SJSA1 (cell line): ENCODE data around the gene HS3ST3A1. TPM values are rescaled to one million over a fixed set of nuclear protein-coding genes. Genes with fewer than 3 reads are reported as not detected.
"Not testable (repeated sequence)": the region's sequence is repeated elsewhere in the genome, so short reads cannot be mapped to it uniquely, and the experiment has no call there.

Source experiments
- DNase-seq, 2 experiments: peaks; one replicate each; pipeline ENCODE4 v3.0.0-alpha.2; 2015 to 2020; ENCODE audit warnings: low spot score in 2 of 2, low read depth in 1 of 2
- H3K27ac ChIP-seq: fragments of 250-450 bp; sonication (Bioruptor Pico); 2 replicates; pipeline ENCODE4 v1.5.1; 2020; ENCODE audit warnings: mild to moderate bottlenecking, moderate library complexity
- H3K27me3 ChIP-seq: fragments of 250-450 bp; sonication (Bioruptor Pico); replicated peaks from 2 replicates; pipeline ENCODE4 v1.5.1; 2020; ENCODE audit warnings: mild to moderate bottlenecking, moderate library complexity
- H3K36me3 ChIP-seq: fragments of 250-450 bp; sonication (Bioruptor Pico); 2 replicates; pipeline ENCODE4 v1.5.1; 2020; ENCODE audit warnings: mild to moderate bottlenecking
- H3K4me1 ChIP-seq: fragments of 250-450 bp; sonication (Bioruptor Pico); replicated peaks from 2 replicates; pipeline ENCODE4 v1.6.1; 2021; ENCODE audit warnings: mild to moderate bottlenecking
- H3K4me3 ChIP-seq: fragments of 250-450 bp; sonication (Bioruptor Pico); 2 replicates; pipeline ENCODE4 v1.5.1; 2020; ENCODE audit warnings: mild to moderate bottlenecking
- H3K9me3 ChIP-seq: fragments of 250-450 bp; sonication (Bioruptor Pico); replicated peaks from 2 replicates; pipeline ENCODE4 v1.5.1; 2020; ENCODE audit warnings: mild to moderate bottlenecking
- total RNA-seq: library from RNA; depleted of rRNA; stranded (reverse); fragments of >200 nt; shearing (Covaris generic); gene quantifications from 2 replicates; pipeline ENCODE4 v1.2.3, GENCODE V29; 2014

Gene HS3ST3A1
- total RNA-seq, 1 experiment from 2014 or later: 16.8 TPM

DNA sequence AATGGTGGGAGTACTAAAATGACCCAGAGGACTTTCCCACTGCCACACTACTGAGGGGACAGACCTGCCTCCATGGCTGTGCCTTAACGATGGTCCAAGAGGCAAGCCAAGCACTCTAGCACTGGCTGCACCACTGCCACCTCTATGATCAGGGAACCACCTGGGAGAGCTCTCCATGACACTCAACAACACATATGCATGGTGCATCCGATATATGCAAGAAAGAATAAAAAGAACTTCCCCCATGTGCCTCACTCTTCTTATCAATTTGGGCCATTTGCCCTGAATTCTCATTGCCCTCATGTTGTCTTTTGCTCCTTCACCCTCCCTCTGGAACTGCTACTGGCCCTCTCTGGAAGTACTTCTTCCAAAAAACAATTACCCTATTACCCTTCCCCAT, 99.5 kb downstream of the HS3ST3A1 start:
- Histone ChIP-seq H3K4me1 (peaks cover 8% of the 10 kb centered on the region), H3K27ac (no peak overlapping the region), H3K27me3 (no peaks in the 10 kb centered on the region), H3K36me3 (no peaks in the 10 kb centered on the region), H3K9me3 (no peaks in the 10 kb centered on the region), H3K4me3 (no peak overlapping the region)
- no peak for DNase-seq

DNA sequence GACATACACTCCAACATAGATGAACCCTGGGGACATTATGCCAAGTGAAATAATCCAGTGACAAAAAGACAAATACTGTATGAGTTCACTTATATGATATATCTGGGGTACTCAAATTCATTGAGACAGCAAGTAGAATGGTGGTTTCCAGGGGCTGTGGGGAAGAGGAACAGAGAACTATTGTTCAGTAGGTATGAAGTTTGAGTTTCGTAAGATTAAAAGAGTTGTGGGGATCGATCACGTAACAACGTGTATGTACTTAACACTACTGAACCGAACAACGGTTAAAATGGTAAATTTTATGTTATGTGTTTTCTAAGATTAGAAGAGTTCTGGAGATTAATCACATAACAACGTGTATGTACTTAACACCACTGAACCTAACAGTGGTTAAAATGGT, 100.8 kb downstream of the HS3ST3A1 start:
- Histone ChIP-seq H3K4me3 (no peak overlapping the region), H3K27ac (no peak overlapping the region), H3K36me3 (no peaks in the 10 kb centered on the region), H3K4me1 (peaks cover 8% of the 10 kb centered on the region), H3K27me3 (no peaks in the 10 kb centered on the region), H3K9me3 (no peaks in the 10 kb centered on the region)
- DNase-seq: no peak

DNA sequence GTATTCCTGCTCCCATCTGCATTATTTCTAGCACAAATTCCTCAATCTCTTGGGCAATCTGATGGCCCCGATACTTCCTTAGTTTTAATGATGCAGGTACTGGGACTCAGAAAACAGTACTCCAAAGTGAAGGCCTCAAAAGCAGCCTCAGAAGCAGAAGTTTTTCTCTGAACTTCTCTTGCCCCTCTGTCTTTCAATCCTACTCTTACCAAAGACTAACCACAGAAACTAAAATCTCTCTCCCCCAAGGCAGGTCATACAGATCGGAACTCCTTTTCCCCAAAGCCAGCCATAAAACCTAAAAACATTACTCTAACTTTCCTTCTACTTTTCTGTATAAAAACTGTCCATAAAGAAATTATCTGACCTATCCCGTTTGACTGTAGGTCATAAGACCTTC, 103.5 kb downstream of the HS3ST3A1 start:
- peaks cover under 1% of the 10 kb centered on the region for H3K4me1 ChIP-seq
- no peaks in the 10 kb centered on the region for H3K27me3 ChIP-seq
- no peak overlapping the region for H3K4me3 ChIP-seq
- no peak overlapping the region for H3K27ac ChIP-seq
- no peaks in the 10 kb centered on the region for H3K36me3 ChIP-seq
- H3K9me3 ChIP-seq: no peaks in the 10 kb centered on the region
- DNase-seq: no peak

- not testable (repeated sequence) for H3K4me3 ChIP-seq, H3K27me3 ChIP-seq, H3K4me1 ChIP-seq, H3K9me3 ChIP-seq, DNase-seq, H3K36me3 ChIP-seq, H3K27ac ChIP-seq
Measured at GRCh38 chr17:13496553-13497056, 105.1 kb downstream of the HS3ST3A1 start.

DNA sequence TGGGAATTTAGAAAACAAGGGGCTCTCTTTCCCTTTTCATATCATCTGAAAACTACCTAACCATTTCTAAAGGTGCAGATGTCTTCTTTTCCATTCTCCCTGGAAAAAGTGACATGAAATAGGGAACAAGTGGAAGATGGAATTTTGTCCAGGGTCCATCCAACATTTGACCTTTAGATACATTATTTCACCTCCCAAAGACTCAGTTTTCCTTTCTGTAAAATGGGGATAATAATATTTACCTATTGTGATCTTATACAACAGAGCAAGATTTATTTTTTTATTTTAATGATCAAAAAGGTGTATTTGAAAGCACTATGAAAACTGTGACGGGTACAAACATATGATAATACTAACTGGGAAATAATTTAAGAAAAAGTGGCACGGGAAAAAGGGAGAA, 106.3 kb downstream of the HS3ST3A1 start:
- Histone ChIP-seq H3K9me3 (no peaks in the 10 kb centered on the region), H3K27me3 (no peaks in the 10 kb centered on the region), H3K4me1 (peaks cover 10% of the 10 kb centered on the region), H3K36me3 (no peaks in the 10 kb centered on the region), H3K27ac (no peak overlapping the region), H3K4me3 (no peak overlapping the region)
- no peak for DNase-seq

GRCh38 chr17:13492737-13493122, 109.0 kb downstream of the HS3ST3A1 start:
- H3K4me1 ChIP-seq: peaks cover 11% of the 10 kb centered on the region
- H3K4me3 ChIP-seq: no peak overlapping the region
- H3K27ac ChIP-seq: no peak overlapping the region
- DNase-seq: no peak
- no peaks in the 10 kb centered on the region for H3K36me3 ChIP-seq
- H3K27me3 ChIP-seq: no peaks in the 10 kb centered on the region
- no peaks in the 10 kb centered on the region for H3K9me3 ChIP-seq

GRCh38 chr17:13491916-13492736, 109.6 kb downstream of the HS3ST3A1 start:
- H3K4me1 ChIP-seq: peaks cover 11% of the 10 kb centered on the region
- no peak for DNase-seq
- no peaks in the 10 kb centered on the region for H3K36me3 ChIP-seq
- H3K27ac ChIP-seq: no peak overlapping the region
- H3K4me3 ChIP-seq: no peak overlapping the region
- H3K9me3 ChIP-seq: no peaks in the 10 kb centered on the region
- no peaks in the 10 kb centered on the region for H3K27me3 ChIP-seq

DNA sequence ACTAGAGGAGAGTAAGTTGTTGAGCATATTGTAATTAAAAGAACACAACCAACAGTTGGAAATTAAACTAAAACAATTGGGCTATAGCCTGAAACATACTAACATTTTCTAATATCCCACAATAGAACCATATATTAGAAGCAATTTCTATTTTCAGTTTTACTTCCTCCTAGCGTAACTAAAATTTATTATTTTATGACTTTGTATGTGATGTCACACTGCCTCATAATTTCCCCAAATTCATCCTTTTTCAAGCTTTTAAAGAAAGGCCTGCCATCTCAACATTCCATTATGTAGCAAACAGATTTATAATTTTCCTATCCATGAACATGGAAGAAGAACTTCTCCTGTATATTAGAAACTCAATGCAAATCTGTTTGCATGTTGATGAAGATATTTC, 110.2 kb downstream of the HS3ST3A1 start:
- no peaks in the 10 kb centered on the region for H3K36me3 ChIP-seq
- H3K4me1 ChIP-seq: peaks cover 11% of the 10 kb centered on the region
- no peak overlapping the region for H3K27ac ChIP-seq
- no peak overlapping the region for H3K4me3 ChIP-seq
- DNase-seq: no peak
- no peaks in the 10 kb centered on the region for H3K27me3 ChIP-seq
- H3K9me3 ChIP-seq: no peaks in the 10 kb centered on the region

DNA sequence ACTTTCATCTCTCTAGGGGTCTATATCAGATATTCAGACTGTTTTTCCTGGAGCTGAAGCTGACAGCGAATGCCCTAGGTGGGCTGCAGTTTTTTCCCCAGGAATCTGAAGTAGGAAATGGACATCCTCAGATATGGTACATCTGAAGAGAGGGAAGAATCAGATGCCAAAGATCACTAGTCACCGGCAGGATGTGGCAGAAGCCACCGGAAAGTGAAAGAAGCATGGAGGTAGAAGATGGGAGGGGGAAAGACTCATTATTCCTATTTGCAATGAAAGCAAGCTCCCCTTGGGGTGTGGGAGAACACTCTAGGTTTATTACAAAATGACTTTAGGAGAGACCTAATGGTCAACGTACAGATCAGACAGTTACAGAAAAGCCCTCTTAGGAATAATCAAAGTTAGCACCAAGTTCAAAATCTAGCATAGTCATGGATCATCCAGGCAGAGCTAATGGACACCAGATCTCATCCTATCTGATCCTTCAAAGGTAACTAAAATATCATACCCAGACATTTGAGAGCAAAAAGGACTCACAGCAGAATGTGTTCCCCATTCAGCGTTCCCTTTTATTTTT, 110.7 kb downstream of the HS3ST3A1 start:
- Histone ChIP-seq H3K27me3 (no peaks in the 10 kb centered on the region), H3K27ac (no peak overlapping the region), H3K36me3 (no peaks in the 10 kb centered on the region), H3K4me1 (peaks cover 11% of the 10 kb centered on the region), H3K9me3 (no peaks in the 10 kb centered on the region), H3K4me3 (no peak overlapping the region)
- DNase-seq: no peak

- no peak overlapping the region for H3K27ac ChIP-seq
- no peak for DNase-seq
- no peaks in the 10 kb centered on the region for H3K27me3 ChIP-seq
- no peak overlapping the region for H3K4me3 ChIP-seq
- H3K4me1 ChIP-seq: peaks cover 11% of the 10 kb centered on the region
- H3K9me3 ChIP-seq: no peaks in the 10 kb centered on the region
- no peaks in the 10 kb centered on the region for H3K36me3 ChIP-seq
Measured at GRCh38 chr17:13490427-13490826, 111.3 kb downstream of the HS3ST3A1 start.

GRCh38 chr17:13485327-13485726, 116.4 kb downstream of the HS3ST3A1 start:
- Histone ChIP-seq H3K4me1 (peaks cover under 1% of the 10 kb centered on the region), H3K9me3 (peaks cover 2% of the 10 kb centered on the region; the same call in 1 of the 2 replicates), H3K4me3 (no peak overlapping the region), H3K27ac (no peak overlapping the region), H3K27me3 (no peaks in the 10 kb centered on the region), H3K36me3 (no peaks in the 10 kb centered on the region)
- no peak for DNase-seq

- H3K4me1 ChIP-seq: no peaks in the 10 kb centered on the region
- H3K4me3 ChIP-seq: no peak overlapping the region
- H3K36me3 ChIP-seq: no peaks in the 10 kb centered on the region
- H3K27me3 ChIP-seq: no peaks in the 10 kb centered on the region
- no peak overlapping the region for H3K27ac ChIP-seq
- peaks cover 2% of the 10 kb centered on the region; the same call in 1 of the 2 replicates for H3K9me3 ChIP-seq
- no peak for DNase-seq
Measured at GRCh38 chr17:13484020-13484419, 117.7 kb downstream of the HS3ST3A1 start.

DNA sequence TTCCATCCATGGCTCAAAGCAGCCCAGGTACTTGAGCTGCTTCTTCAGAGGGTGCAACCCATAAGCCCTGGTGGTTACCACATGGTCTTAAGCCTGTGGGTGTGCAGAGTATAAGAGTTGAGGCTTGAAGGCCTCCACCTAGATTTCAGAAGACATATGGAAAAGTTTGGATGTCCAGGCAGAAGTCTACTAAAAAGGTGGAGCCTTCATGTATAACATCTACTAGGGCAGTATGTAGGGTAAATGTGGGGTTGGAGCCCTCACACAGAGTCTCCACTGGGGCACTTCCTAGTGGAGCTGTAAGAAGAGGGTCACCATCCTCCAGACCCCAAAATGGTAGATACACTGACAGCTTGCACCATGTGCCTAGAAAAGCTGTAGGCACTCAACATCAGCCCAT, 120.9 kb downstream of the HS3ST3A1 start:
- DNase-seq: no peak
- Histone ChIP-seq H3K27ac (no peak overlapping the region), H3K27me3 (no peaks in the 10 kb centered on the region), H3K4me1 (peaks cover 11% of the 10 kb centered on the region), H3K4me3 (no peak overlapping the region), H3K36me3 (no peaks in the 10 kb centered on the region), H3K9me3 (peaks cover 2% of the 10 kb centered on the region; the same call in 1 of the 2 replicates)

DNA sequence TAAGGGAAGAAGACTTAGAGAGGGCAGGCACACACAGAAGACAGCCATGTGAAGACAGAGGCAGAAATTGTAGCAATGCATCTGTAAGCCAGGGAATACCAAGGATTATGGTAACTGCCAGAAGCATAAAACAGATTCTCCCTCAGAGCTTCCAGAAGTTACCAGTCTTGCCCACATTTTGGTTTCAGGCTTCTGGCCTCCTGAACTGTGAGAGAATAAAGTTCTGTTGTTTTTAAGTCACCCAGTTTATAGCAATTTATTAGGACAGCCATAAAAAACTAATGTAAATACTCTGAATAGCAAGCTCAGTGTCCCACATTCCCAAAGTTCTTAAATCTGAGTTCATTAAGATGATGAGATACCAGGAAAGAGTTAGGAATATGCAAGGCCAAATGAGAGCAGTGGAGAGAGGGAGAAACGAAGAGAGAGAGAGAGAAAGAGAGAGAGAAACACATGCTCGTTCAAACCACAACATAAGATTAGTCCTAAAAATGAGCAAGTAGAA, 123.4 kb downstream of the HS3ST3A1 start:
- Histone ChIP-seq H3K4me1 (peaks cover 11% of the 10 kb centered on the region), H3K27ac (no peak overlapping the region), H3K9me3 (no peaks in the 10 kb centered on the region; the same call in 1 of the 2 replicates), H3K27me3 (no peaks in the 10 kb centered on the region), H3K36me3 (no peaks in the 10 kb centered on the region), H3K4me3 (no peak overlapping the region)
- DNase-seq: no peak
